Fibroblast of the aortic adventitia (primary cell): ENCODE measurements around the gene ZNF597. TPM values are rescaled to one million over a fixed set of nuclear protein-coding genes. Genes with fewer than 3 reads are reported as not detected.

ENCODE experiments used
- DNase-seq: peaks from one replicate; pipeline ENCODE4 v3.0.0-alpha.2; 2010; ENCODE audit warnings: low read depth
- H3K4me3 ChIP-seq: 2 replicates; pipeline ENCODE4 v1.5.1; 2011; ENCODE audit warnings: low read depth, mild to moderate bottlenecking, control low read depth, low read length, moderate library complexity
- total RNA-seq: library from RNA; depleted of rRNA; stranded (reverse); fragments of >200 nt; gene quantifications from 2 replicates; pipeline ENCODE4 v1.2.3, GENCODE V29; 2012; ENCODE audit warnings: low replicate concordance
- TF ChIP-seq, protein P1 (sequence below): IDR thresholded peaks from 2 replicates; pipeline ENCODE4 v1.5.1; 2011; ENCODE audit warnings: mild to moderate bottlenecking, low read length, control low read depth, inconsistent platforms; ENCODE audit not compliant: insufficient read depth

ZNF597 gene
- total RNA-seq, 1 donor, result 2.8 TPM

DNA sequence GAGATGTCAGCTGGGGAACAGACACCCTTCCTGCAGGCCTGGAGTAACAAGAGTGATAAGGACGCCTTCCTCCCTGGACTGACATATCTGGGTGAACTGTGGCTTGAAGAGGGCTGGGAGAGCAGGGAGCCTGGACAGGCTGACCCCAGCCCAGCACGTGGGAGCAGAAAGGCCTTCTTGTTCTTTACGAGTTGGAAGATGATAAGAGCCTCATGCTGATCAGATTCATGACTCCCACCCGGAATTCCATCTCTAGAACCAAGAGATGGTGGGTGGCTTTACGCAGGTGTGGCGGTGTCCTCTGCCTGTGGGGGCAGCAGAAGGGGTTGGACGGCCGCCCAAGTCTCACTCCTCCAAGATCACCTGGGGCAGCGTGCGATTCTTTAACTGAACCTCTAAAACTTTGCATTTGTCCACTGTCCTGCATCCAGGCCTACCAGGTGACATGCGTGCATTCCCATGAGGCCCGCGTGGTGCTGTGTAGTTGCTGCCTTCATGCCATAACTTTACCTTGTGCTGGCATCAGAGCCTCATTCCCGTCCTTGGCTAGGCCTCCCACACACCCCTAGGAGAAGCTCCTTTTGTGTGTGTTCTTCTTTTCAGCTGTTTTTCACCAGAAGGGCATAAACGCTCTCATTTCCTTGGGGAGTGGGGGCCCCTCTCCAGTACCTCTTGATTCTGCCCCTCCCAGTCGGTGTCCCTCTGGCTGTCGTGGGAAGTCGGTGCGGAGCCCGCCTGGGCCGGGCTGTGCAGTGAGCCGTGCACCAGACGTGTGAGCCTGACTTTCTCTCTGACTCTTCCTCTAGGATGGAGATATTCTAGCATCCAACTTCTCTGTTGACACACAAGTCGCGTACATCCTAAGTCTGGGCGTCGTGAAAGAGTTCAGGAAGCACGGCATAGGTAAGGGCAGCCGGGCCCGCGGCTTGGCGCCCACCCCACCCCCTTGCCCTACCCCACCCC, 38.7 kb upstream of the ZNF597 start:
- no peak overlapping the region for H3K4me3 ChIP-seq
- TF ChIP-seq, protein P1, sequence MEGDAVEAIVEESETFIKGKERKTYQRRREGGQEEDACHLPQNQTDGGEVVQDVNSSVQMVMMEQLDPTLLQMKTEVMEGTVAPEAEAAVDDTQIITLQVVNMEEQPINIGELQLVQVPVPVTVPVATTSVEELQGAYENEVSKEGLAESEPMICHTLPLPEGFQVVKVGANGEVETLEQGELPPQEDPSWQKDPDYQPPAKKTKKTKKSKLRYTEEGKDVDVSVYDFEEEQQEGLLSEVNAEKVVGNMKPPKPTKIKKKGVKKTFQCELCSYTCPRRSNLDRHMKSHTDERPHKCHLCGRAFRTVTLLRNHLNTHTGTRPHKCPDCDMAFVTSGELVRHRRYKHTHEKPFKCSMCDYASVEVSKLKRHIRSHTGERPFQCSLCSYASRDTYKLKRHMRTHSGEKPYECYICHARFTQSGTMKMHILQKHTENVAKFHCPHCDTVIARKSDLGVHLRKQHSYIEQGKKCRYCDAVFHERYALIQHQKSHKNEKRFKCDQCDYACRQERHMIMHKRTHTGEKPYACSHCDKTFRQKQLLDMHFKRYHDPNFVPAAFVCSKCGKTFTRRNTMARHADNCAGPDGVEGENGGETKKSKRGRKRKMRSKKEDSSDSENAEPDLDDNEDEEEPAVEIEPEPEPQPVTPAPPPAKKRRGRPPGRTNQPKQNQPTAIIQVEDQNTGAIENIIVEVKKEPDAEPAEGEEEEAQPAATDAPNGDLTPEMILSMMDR, result no peak
- DNase-seq, result no peak

DNA sequence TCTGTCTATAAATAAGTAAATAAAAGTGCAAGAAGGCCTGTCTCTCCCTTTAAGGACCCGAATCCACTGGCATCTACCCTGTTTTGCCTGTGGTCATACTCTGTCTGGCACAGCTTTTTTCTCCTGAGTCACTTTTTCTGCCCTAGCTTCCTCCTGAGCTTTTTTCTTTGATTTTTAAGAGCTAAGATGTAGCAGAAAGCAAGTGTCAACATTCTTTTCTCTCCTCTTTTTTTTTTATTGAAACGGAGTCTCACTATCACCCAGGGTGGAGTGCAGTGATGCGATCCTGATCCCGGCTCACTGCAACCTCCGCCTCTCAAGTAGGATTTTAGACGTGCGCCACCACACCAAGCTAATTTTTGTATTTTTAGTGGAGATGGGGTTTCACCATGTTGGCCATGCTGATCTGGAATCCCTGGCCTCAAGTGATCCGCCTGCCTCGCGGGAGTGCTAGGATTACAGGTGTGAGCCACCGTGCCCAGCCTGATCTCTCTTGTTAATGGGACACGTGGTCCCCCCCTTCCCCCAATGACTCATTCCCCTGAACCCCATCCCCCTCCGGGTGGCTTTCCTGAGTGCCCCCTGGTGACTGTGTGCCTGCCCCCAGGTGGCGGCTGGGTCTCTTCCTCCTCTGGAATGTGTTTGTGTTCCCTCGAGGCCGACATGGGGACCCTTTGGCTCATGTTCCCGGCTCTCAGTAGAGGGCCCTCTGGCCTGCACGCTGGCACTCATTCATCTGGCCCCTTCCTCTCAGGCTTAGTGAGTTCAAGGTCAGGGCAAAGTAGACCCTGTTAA, 37.8 kb upstream of the ZNF597 start:
- no peak overlapping the region for H3K4me3 ChIP-seq
- TF ChIP-seq, protein P1, result no peak
- DNase-seq, result no peak

- H3K4me3 ChIP-seq, result no peak overlapping the region
- no peak for DNase-seq
- TF ChIP-seq, protein P1, result no peak
These were observed 36.4 kb upstream of the ZNF597 start for GRCh38 chr16:3479654-3480216.

GRCh38 chr16:3478242-3478925, 35.1 kb upstream of the ZNF597 start:
- H3K4me3 ChIP-seq, result no peak overlapping the region
- DNase-seq, result no peak
- TF ChIP-seq, protein P1, result no peak

- TF ChIP-seq, protein P1, result no peak
- H3K4me3 ChIP-seq, result no peak overlapping the region
- no peak for DNase-seq
These were observed 33.1 kb upstream of the ZNF597 start for GRCh38 chr16:3476409-3476808.
